NCI-H2196 (cell line): ENCODE data around the gene CHD1.

Experiments used
- DNase-seq: peaks from one replicate; lab custom pipeline; 2025; ENCODE audit not compliant: unreplicated experiment; lab: John Stamatoyannopoulos, UW

Gene CHD1

DNA sequence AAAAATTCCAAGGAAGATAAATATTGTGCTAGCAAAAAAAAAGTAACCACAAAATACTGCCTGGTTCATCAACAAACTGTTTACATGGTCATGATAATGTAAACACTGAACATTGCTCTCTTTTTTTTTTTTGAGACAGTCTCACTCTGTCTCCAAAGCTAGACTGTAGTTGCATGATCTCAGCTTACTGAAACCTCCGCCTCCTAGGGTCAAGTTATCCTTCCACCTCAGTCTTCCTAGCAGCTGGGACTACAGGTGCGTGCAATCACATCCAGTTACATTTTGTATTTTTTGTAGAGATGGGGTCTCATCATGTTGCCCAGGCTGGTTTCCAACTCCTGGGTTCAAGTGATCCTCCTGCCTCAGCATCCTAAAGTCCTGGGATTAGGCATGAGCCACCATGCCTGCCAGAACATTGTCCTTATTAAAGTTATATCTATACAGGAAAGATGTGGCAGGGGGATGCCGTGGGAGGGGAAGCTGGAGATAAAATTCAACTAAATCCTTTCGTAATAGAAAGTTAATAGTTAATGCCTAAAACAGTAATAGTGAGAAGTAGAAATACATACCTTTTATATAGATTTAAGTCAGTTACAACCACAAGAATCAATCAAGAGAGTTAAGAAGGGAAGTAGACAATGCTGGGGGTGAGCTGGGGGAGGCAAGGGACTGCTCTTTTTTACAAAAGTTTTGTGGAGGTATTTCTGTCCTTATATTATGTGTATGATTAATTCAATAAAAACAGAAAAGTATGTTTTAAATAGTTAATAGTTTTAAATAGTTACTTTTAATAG is 103.0 kb downstream of the CHD1 start:
- no peak for DNase-seq

DNA sequence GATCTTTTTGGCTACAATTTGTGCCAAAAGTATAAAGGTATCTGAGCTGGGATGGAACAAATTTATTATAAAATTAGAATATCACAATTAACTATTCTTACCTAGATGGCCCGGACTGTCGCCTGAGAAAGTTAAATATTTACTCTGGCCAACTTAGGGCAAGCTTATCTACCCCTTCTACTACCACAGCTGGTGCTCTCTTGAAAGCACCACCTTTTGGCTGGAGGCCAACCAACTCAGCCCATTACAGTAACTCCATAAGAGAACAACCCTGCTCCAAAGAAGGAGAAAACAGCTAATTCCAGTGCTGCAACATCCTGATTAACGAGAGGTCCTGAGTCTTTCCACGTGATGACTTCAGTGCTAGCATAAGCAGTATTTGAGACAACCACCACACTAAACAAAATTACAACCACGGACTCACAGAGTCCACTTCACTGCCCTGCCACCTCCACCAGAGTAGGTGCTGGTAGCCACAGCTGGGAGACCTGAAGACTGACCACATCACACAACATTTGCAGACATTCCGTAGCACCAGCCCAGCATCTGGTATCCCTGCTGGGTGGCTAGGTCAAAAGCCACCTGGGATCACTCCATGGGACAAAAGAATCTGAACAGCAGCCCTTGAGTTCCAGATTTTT is 112.1 kb downstream of the CHD1 start:
- DNase-seq, result peak; percentile 52

DNA sequence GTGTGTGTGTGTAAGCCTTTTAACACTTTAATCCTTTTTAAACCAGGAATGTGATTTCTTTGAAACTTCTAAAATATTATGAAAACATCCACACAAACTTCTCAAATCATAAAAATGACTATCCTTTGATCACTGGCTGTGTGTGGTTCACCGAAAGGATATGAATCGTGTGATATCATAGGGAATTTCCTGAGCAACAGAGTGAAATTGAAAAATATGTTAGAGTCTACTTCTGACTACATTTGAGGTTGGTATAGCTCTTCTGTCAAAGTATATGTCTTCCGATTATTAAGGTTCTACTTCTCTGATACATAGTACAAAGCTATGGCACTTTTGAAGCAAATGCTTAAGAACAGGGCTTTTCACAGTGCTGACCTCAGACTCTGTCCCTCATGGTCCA is 115.1 kb downstream of the CHD1 start:
- DNase-seq, result no peak

DNA sequence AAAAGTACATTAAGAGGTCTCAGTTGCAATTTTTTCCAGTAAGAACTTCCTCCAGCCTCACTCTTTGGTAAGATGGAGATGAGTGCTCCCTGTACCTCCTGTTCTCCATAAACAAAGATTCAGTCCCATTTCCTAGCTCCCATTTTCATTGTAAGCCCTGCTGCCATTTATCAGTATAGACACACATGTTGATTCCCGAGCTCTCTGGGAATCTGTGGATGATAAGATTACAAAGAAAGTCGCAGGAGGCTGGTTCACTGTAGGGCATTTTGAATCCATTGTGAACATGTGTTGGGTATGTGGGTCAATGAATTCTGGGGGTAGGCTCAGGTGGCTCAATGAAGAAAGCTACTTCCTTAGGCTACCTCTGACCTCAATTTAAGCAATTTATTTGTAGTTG is 118.6 kb downstream of the CHD1 start:
- DNase-seq, result no peak

DNA sequence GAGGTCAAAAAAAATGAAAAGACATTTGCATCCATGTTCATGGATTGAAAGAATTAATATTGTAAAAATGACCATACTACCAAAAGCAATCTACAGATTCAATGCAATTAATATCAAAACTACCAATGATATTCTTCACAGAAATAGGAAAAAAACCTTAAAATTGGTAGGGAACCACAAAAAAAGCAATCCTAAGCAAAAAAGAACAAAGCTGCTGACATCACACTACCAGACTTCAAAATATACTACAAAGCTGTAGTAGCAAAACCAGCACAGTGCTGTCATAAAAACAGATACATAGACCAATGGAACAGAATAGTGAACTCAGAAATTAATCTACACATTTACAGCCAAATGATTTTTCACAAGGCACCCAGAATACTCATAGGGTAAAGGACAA is 121.0 kb downstream of the CHD1 start:
- no peak for DNase-seq

DNA sequence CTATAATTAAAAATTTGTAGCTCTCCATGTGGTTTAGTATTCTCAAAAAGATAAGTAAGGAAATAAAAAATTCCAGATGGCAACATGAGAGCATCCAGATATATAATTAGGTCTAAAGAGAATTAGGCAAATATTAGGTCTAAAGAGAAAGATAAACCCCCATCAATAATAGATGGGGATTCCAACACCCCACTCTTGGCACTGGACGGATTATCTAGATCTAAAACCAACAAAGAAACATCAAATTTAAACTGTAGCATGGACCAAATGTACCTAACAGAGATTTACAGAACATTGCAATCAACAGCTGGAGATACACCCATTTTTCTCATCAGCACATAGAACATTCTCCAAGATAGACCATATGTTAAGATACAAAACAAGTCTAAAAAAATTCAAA is 123.7 kb downstream of the CHD1 start:
- DNase-seq, result no peak

DNA sequence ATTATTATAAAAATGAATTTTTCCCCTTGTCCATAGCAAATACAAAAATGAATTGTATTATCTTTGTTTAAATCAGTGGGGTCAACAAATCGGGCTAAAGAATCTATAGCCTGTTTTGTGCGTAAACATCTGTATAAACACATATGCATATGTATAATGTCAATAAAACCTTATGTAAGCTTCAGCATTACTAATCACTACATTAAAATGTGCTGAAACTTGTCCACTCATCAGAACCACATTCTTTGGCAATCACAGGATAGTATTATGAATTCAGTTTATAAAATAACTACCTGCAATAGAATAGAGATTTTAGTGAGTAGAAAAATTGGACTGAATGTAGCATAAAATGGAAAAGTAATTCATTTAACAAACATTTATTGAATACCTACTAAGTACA is 124.7 kb downstream of the CHD1 start:
- no peak for DNase-seq
